Activated T-cell treated with anti-CD3 and anti-CD28 coated beads for 48 hours (primary cell): ENCODE results near the gene FAM222B.
"Not testable (repeated sequence)": the region's sequence is repeated elsewhere in the genome, so short reads cannot be mapped to it uniquely, and the experiment has no call there.

Experiments used
- DNase-seq: peaks from one replicate; pipeline ENCODE4 v3.0.0-alpha.2; 2020; ENCODE audit warnings: low read depth

FAM222B gene

GRCh38 chr17:28867276-28867675 lies 24.7 kb upstream of the FAM222B start:
- no peak for DNase-seq

GRCh38 chr17:28865946-28866752 lies 23.6 kb upstream of the FAM222B start:
- DNase-seq: no peak

GRCh38 chr17:28864991-28865849 lies 22.6 kb upstream of the FAM222B start:
- no peak for DNase-seq

- DNase-seq: no peak
These were observed 21.4 kb upstream of the FAM222B start for GRCh38 chr17:28863953-28864352.

- no peak for DNase-seq
These were observed 20.0 kb upstream of the FAM222B start for GRCh38 chr17:28862561-28862960.

- DNase-seq: no peak
These were observed 19.0 kb upstream of the FAM222B start for GRCh38 chr17:28861393-28862203.

- no peak for DNase-seq
These were observed 17.8 kb upstream of the FAM222B start for GRCh38 chr17:28860363-28860808.

GRCh38 chr17:28858801-28859355 lies 16.3 kb upstream of the FAM222B start:
- DNase-seq: no peak

GRCh38 chr17:28857905-28858800 lies 15.6 kb upstream of the FAM222B start:
- DNase-seq: no peak

GRCh38 chr17:28856028-28856574 lies 13.5 kb upstream of the FAM222B start:
- no peak for DNase-seq

GRCh38 chr17:28855336-28855679 lies 12.7 kb upstream of the FAM222B start:
- DNase-seq: no peak

GRCh38 chr17:28854457-28855335 lies 12.1 kb upstream of the FAM222B start, which contains the start of gene ERAL1:
Gene ERAL1 (plus strand): TSS chr17:28855016. CDS start chr17:28855035, 19 bp downstream.
- DNase-seq: peak; percentile 78

GRCh38 chr17:28853295-28853694 lies 10.7 kb upstream of the FAM222B start:
- DNase-seq: no peak

- no peak for DNase-seq
These were observed 6.7 kb upstream of the FAM222B start for GRCh38 chr17:28849281-28849680.

GRCh38 chr17:28848667-28849066 lies 6.1 kb upstream of the FAM222B start:
- DNase-seq: peak; percentile 53

- not testable (repeated sequence) for DNase-seq
These were observed 4.1 kb upstream of the FAM222B start for GRCh38 chr17:28846699-28847098.

- DNase-seq: no peak
These were observed 3.6 kb upstream of the FAM222B start for GRCh38 chr17:28846231-28846630.

- DNase-seq: no peak
These were observed 1.2 kb upstream of the FAM222B start for GRCh38 chr17:28843816-28844148.

GRCh38 chr17:28841901-28842281 lies 699 bp downstream of the FAM222B start:
- DNase-seq: no peak

- no peak for DNase-seq
These were observed 3.4 kb downstream of the FAM222B start for GRCh38 chr17:28839221-28839620.
